Measurements from ENCODE around the gene CSRNP2. TPM values are rescaled to one million over a fixed set of nuclear protein-coding genes. Genes with fewer than 3 reads are reported as not detected.

The CSRNP2 gene
- total and polyA plus RNA-seq, 2 of the 13 experiments (the other 11 are each of a cell fraction or from before 2014, with no cell fraction given): 4.8 to 7.3 TPM

DNA sequence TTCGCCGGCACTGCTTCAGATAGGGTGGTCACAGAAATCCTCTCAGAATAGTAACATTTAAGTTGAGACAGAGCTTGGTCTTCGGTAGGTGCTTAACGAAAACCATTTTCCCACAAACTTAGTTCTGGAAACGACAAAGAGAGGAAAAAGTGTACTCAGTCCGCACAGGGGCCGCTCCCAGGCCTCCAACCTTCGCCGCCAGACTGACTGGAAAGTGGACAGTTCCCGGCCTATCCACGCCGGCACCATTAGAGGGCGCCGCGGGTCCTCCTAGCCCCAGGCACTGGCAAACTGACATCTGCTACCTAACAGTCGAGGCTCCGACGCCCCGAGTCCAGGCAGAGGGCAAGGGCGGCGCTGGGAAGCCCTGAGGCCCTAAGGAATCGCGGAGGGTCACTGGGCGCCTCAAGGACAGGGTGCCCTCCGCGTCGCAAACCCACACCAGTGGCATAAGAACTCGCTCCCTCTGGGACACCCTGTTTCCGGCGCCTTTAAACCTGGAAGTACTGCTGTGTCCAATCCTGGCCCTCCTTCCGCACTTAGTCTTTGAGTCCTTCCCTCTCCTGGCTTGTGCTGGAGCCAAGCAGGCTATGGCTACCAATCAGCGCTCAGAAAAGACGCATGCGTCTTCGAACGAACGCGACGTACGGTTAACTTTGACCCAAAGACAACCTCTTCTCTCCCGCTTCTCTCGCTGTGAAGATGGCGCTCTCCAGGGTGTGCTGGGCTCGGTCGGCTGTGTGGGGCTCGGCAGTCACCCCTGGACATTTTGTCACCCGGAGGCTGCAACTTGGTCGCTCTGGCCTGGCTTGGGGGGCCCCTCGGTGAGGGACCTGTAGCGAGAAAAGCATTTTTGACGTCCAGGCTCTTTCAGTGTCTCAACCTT lies 35.5 kb downstream of the CSRNP2 start, which contains the start of gene LETMD1 (continued):
- TF ChIP-seq, protein P1, sequence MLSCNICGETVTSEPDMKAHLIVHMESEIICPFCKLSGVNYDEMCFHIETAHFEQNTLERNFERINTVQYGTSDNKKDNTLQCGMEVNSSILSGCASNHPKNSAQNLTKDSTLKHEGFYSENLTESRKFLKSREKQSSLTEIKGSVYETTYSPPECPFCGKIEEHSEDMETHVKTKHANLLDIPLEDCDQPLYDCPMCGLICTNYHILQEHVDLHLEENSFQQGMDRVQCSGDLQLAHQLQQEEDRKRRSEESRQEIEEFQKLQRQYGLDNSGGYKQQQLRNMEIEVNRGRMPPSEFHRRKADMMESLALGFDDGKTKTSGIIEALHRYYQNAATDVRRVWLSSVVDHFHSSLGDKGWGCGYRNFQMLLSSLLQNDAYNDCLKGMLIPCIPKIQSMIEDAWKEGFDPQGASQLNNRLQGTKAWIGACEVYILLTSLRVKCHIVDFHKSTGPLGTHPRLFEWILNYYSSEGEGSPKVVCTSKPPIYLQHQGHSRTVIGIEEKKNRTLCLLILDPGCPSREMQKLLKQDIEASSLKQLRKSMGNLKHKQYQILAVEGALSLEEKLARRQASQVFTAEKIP (CRISPR knock-in tag; IDR thresholded peaks at IDR 0.05; ENCODE audit: borderline replicate concordance): no peak
- no peak; the same call in 1 of the 2 replicates for TF ChIP-seq SP140L (CRISPR knock-in tag; IDR thresholded peaks at IDR 0.05; ENCODE audit: borderline replicate concordance)
- TF ChIP-seq ZNF430 (CRISPR knock-in tag; IDR thresholded peaks at IDR 0.05): peak; percentile 84
- TF ChIP-seq, protein P2, sequence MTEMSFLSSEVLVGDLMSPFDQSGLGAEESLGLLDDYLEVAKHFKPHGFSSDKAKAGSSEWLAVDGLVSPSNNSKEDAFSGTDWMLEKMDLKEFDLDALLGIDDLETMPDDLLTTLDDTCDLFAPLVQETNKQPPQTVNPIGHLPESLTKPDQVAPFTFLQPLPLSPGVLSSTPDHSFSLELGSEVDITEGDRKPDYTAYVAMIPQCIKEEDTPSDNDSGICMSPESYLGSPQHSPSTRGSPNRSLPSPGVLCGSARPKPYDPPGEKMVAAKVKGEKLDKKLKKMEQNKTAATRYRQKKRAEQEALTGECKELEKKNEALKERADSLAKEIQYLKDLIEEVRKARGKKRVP (CRISPR knock-in tag; IDR thresholded peaks at IDR 0.05): no peak
- no peak for TF ChIP-seq TBL1XR1 (IDR thresholded peaks at IDR 0.05; ENCODE audit: borderline replicate concordance, low read length, partially characterized antibody)
- TF ChIP-seq PLRG1 (conservative IDR thresholded peaks at IDR 0.05): no peak
- no peak for TF ChIP-seq HCFC1 (IDR thresholded peaks at IDR 0.05; ENCODE audit: low read depth, low read length)
- TF ChIP-seq KLF9 (CRISPR knock-in tag; IDR thresholded peaks at IDR 0.05; ENCODE audit: low read depth): no peak
- no peak; the same call in 1 of the 2 replicates for TF ChIP-seq AHDC1 (CRISPR knock-in tag; IDR thresholded peaks at IDR 0.05; ENCODE audit: borderline replicate concordance)
- TF ChIP-seq ZNF713 (CRISPR knock-in tag; IDR thresholded peaks at IDR 0.05): peak; percentile 63; the same call in 1 of the 2 replicates
- no peak for TF ChIP-seq ZFP1 (CRISPR knock-in tag; IDR thresholded peaks at IDR 0.05)
- TF ChIP-seq POGZ (CRISPR knock-in tag; IDR thresholded peaks at IDR 0.05): peak; percentile 73
- TF ChIP-seq SRSF9 (IDR thresholded peaks at IDR 0.05; ENCODE audit: borderline replicate concordance, insufficient read depth, low read depth, low read length, poor library complexity, severe bottlenecking): no peak
- TF ChIP-seq, protein P3, sequence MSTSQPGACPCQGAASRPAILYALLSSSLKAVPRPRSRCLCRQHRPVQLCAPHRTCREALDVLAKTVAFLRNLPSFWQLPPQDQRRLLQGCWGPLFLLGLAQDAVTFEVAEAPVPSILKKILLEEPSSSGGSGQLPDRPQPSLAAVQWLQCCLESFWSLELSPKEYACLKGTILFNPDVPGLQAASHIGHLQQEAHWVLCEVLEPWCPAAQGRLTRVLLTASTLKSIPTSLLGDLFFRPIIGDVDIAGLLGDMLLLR (CRISPR knock-in tag; IDR thresholded peaks at IDR 0.05): peak; percentile 66; the same call in 1 of the 2 replicates
- TF ChIP-seq, protein P4, sequence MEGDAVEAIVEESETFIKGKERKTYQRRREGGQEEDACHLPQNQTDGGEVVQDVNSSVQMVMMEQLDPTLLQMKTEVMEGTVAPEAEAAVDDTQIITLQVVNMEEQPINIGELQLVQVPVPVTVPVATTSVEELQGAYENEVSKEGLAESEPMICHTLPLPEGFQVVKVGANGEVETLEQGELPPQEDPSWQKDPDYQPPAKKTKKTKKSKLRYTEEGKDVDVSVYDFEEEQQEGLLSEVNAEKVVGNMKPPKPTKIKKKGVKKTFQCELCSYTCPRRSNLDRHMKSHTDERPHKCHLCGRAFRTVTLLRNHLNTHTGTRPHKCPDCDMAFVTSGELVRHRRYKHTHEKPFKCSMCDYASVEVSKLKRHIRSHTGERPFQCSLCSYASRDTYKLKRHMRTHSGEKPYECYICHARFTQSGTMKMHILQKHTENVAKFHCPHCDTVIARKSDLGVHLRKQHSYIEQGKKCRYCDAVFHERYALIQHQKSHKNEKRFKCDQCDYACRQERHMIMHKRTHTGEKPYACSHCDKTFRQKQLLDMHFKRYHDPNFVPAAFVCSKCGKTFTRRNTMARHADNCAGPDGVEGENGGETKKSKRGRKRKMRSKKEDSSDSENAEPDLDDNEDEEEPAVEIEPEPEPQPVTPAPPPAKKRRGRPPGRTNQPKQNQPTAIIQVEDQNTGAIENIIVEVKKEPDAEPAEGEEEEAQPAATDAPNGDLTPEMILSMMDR (CRISPR knock-in tag; IDR thresholded peaks at IDR 0.05): peak; percentile 97
- TF ChIP-seq MIER2 (CRISPR knock-in tag; IDR thresholded peaks at IDR 0.05): peak; percentile 49; the same call in 1 of the 2 replicates
- no peak for TF ChIP-seq NR3C1 (CRISPR knock-in tag; IDR thresholded peaks at IDR 0.05)

All from HepG2 (cell line).